SHP77 treated with DMSO at 0.1 percent for 48 hours (cell line): ENCODE measurements around the gene PGAM4.
"Not testable (repeated sequence)": the region's sequence is repeated elsewhere in the genome, so short reads cannot be mapped to it uniquely, and the experiment has no call there.

Experiments
- DNase-seq: peaks from one replicate; lab custom pipeline; 2025; lab: John Stamatoyannopoulos, UW

The PGAM4 gene

GRCh38 chrX:77925764-77926163 is 43.7 kb downstream of the PGAM4 start:
- DNase-seq = no peak

- DNase-seq = no peak
These were observed 45.0 kb downstream of the PGAM4 start for GRCh38 chrX:77924320-77924859.

- DNase-seq = no peak
These were observed 46.7 kb downstream of the PGAM4 start for GRCh38 chrX:77922787-77923186.

- not testable (repeated sequence) for DNase-seq
These were observed 50.1 kb downstream of the PGAM4 start for GRCh38 chrX:77919370-77919769.

- DNase-seq = no peak
These were observed 50.9 kb downstream of the PGAM4 start for GRCh38 chrX:77918568-77918967.
